GM12878 (cell line): ENCODE results near the gene MTMR8. TPM values are rescaled to one million over a fixed set of nuclear protein-coding genes. Genes with fewer than 3 reads are reported as not detected.

Source experiments
- HDGF ChIP-seq: fragments of 450-650 bp; IDR thresholded peaks from 2 replicates; pipeline ENCODE4 v1.6.1; 2016; ENCODE audit warnings: antibody characterized with exemption
- NFIC ChIP-seq: IDR thresholded peaks from 2 replicates; pipeline ENCODE4 v1.6.1; 2012; ENCODE audit warnings: low read depth, mild to moderate bottlenecking, inconsistent platforms, low read length, moderate library complexity
- polyA plus RNA-seq, 11 experiments: library from polyadenylated mRNA; depleted of rRNA in 4 of 11; unstranded in 6 of 11; stranded (reverse) in 5 of 11; fragments of >200 nt; fragmentation: Nextera tagmentation in 4 of 11; fragmentation: Illumina TruSeq in 1 of 11; extraction: Ambion mirVana in 4 of 11; extraction: Trizol in 1 of 11; gene quantifications; 1 replicate in 1 of 11; 2 replicates in 10 of 11; pipeline versions ENCODE4 v1.2.1 to v1.2.3, GENCODE V29; 2011 to 2016; ENCODE audit warnings: inconsistent platforms in 2 of 11, missing spikeins in 2 of 11, low read depth in 1 of 11
- total RNA-seq, 4 experiments: library from RNA; depleted of rRNA in 3 of 4; stranded (reverse); fragments of >200 nt in 3 of 4; fragmentation: Illumina TruSeq in 1 of 4; extraction: Trizol in 1 of 4; gene quantifications; 2 replicates each; pipeline versions ENCODE4 v1.2.1 to v1.2.3, GENCODE V29; 2013 to 2021
- TF ChIP-seq, protein P1 (sequence below): fragments of 450-650 bp; IDR thresholded peaks from 2 replicates; pipeline ENCODE4 v1.6.1; 2017; ENCODE audit warnings: mild to moderate bottlenecking, moderate library complexity
- TF ChIP-seq, protein P2 (sequence below): IDR thresholded peaks from 2 replicates; pipeline ENCODE4 v1.6.1; 2012; ENCODE audit warnings: improper control_type of control experiment, low read depth, low read length; ENCODE audit not compliant: insufficient replicate concordance

MTMR8 gene
- total and polyA plus RNA-seq, 10 of the 15 experiments (the other 5 are each of a cell fraction or from before 2014, with no cell fraction given): 2.0 to 4.7 (median 3.6) TPM

DNA sequence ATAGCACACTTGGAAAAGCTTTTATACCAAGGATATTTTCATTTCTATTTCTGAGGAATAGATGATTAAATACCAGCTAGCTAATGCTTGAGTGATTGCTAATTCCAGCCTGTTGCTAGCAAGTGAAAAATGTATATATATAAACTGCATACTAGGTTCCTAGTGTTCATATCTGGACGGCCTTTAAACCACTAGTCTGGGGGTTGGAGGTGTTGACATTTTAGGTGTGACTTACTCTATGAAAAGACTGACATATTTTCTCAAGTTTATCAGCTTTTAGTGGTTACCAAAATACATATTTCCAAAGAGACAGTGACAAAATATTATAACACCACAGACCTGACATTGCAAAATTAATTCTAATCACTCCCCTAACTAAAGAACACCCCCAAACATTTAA, 44.7 kb downstream of the MTMR8 start (continued):
- TF ChIP-seq, protein P1, sequence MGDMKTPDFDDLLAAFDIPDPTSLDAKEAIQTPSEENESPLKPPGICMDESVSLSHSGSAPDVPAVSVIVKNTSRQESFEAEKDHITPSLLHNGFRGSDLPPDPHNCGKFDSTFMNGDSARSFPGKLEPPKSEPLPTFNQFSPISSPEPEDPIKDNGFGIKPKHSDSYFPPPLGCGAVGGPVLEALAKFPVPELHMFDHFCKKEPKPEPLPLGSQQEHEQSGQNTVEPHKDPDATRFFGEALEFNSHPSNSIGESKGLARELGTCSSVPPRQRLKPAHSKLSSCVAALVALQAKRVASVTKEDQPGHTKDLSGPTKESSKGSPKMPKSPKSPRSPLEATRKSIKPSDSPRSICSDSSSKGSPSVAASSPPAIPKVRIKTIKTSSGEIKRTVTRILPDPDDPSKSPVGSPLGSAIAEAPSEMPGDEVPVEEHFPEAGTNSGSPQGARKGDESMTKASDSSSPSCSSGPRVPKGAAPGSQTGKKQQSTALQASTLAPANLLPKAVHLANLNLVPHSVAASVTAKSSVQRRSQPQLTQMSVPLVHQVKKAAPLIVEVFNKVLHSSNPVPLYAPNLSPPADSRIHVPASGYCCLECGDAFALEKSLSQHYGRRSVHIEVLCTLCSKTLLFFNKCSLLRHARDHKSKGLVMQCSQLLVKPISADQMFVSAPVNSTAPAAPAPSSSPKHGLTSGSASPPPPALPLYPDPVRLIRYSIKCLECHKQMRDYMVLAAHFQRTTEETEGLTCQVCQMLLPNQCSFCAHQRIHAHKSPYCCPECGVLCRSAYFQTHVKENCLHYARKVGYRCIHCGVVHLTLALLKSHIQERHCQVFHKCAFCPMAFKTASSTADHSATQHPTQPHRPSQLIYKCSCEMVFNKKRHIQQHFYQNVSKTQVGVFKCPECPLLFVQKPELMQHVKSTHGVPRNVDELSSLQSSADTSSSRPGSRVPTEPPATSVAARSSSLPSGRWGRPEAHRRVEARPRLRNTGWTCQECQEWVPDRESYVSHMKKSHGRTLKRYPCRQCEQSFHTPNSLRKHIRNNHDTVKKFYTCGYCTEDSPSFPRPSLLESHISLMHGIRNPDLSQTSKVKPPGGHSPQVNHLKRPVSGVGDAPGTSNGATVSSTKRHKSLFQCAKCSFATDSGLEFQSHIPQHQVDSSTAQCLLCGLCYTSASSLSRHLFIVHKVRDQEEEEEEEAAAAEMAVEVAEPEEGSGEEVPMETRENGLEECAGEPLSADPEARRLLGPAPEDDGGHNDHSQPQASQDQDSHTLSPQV: no peak
- TF ChIP-seq, protein P2, sequence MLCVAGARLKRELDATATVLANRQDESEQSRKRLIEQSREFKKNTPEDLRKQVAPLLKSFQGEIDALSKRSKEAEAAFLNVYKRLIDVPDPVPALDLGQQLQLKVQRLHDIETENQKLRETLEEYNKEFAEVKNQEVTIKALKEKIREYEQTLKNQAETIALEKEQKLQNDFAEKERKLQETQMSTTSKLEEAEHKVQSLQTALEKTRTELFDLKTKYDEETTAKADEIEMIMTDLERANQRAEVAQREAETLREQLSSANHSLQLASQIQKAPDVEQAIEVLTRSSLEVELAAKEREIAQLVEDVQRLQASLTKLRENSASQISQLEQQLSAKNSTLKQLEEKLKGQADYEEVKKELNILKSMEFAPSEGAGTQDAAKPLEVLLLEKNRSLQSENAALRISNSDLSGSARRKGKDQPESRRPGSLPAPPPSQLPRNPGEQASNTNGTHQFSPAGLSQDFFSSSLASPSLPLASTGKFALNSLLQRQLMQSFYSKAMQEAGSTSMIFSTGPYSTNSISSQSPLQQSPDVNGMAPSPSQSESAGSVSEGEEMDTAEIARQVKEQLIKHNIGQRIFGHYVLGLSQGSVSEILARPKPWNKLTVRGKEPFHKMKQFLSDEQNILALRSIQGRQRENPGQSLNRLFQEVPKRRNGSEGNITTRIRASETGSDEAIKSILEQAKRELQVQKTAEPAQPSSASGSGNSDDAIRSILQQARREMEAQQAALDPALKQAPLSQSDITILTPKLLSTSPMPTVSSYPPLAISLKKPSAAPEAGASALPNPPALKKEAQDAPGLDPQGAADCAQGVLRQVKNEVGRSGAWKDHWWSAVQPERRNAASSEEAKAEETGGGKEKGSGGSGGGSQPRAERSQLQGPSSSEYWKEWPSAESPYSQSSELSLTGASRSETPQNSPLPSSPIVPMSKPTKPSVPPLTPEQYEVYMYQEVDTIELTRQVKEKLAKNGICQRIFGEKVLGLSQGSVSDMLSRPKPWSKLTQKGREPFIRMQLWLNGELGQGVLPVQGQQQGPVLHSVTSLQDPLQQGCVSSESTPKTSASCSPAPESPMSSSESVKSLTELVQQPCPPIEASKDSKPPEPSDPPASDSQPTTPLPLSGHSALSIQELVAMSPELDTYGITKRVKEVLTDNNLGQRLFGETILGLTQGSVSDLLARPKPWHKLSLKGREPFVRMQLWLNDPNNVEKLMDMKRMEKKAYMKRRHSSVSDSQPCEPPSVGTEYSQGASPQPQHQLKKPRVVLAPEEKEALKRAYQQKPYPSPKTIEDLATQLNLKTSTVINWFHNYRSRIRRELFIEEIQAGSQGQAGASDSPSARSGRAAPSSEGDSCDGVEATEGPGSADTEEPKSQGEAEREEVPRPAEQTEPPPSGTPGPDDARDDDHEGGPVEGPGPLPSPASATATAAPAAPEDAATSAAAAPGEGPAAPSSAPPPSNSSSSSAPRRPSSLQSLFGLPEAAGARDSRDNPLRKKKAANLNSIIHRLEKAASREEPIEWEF: no peak
- TF ChIP-seq HDGF (no peak), NFIC (no peak)
- TF ChIP-seq, all 136 proteins: peak for 0
